Measurements from ENCODE around the gene ZNF74. TPM values are rescaled to one million over a fixed set of nuclear protein-coding genes. Genes with fewer than 3 reads are reported as not detected.

ZNF74 gene
- total RNA-seq, result 7.0 and 8.4 TPM in 2 replicates

DNA sequence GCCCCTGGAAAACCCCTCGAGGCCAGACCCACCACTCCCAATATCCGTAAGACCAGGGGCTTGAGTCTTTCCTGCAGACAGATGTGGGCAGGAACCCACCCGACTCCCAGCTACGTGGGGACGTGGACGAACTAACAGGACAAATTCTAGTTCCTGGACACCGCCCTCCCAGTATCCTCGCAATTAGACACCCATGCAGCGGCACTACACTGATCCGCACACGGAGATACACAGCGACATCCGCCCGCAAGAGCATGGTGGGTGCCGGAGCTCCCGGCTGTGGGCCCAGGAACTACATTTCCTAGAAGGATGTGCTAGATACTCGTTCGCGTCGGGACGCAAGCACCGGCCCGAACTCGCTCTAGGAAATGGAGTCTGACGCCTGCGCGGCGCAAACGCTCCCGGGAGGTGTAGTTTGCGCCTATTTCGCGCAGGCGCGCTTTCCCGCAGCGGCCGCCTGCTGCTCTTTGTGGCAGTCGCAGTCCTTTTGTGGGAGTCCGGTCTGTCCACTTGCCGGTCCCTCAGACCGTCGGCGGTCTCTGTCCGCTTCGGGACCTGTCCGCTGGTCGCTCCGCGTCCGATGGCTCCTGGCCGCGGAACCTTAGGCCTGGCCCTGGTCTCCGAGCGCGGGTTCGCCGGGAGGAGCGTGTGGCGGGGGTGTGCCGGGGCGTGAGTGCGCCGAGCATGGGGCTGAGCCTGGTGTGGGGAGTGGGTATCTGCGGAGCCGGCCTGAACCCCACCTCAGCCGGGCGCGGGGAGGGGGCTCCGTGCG, at the start of gene ZNF74:
ZNF74 (plus strand) TSS at position 447 of the 772 bp plus-strand sequence. CDS start 478 bp downstream, outside the sequence.

DNA sequence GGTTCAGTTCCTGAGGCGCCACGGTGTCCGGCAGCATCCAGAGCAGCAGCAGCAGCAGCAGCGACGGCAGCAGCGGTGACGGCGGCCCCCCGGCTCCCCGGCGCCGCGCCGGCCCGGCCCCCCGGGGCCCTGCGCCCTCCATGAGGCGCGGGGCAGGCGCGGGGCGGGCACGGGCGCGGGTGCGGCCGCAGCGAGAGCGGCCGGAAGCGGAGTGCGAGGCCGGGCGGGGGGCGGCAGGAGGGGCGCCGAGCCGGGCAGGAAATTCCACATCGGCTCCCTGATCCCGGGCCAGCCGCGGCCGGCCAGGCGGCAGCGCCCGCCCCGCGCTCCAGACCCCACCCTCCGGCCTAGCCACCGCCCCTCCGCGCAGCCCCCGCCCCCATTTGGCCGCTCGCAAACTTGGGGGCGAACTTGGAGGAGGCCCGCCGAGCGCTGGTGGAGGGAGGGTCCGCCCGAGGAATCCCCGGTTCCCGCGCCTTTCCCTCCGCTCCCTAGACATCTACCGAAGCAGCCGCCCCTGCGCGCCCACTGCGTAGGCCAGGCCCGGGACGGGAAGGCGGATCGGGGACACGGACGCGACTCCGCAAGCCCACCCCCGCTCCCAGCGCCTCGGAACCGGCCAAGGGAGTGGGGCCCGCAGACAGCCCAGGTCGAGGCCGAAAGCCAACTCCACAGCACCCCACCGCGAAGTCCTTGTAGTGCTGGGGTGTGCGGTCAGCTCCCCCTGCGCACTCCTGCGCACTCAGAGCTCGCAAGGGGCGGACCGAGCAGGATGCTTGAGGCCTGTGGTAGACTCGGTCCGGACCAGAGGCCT, 43.9 kb downstream of the ZNF74 start, which contains the start of gene SCARF2:
SCARF2 (minus strand) TSS at position 213 of the 814 bp plus-strand sequence; CDS start at position 142, 71 bp downstream.

Other genes starting within 250 kb of the ZNF74 start
- gene CCDC188, start 243.1 kb upstream of the ZNF74 start, total RNA-seq, result 0.38 and 0.56 TPM in 2 replicates
- 0.28 and 0.58 TPM in 2 replicates for gene RTN4R, start 125.8 kb upstream of the ZNF74 start, total RNA-seq
- 44.0 and 50.0 TPM in 2 replicates for gene DGCR6L, start 74.1 kb upstream of the ZNF74 start, total RNA-seq
- gene SCARF2, start 43.7 kb downstream of the ZNF74 start, total RNA-seq, result 21.5 and 25.9 TPM in 2 replicates
- 27.4 and 34.4 TPM in 2 replicates for gene KLHL22, start 101.6 kb downstream of the ZNF74 start, total RNA-seq
- gene MED15, start 113.5 kb downstream of the ZNF74 start, total RNA-seq, result 18.0 and 36.2 TPM in 2 replicates